GM19193 (cell line): ENCODE data around the gene PADI2.

Source experiments
- POLR2A ChIP-seq: IDR thresholded peaks from 4 replicates; pipeline ENCODE4 v1.6.1; 2011; ENCODE audit not compliant: insufficient read depth, insufficient read length; ENCODE audit errors: extremely low read depth

Gene PADI2

GRCh38 chr1:17149771-17150170 is 30.5 kb upstream of the PADI2 start:
- TF ChIP-seq POLR2A = no peak

- TF ChIP-seq POLR2A = no peak
Observed at GRCh38 chr1:17148950-17149608, 29.8 kb upstream of the PADI2 start.

GRCh38 chr1:17145648-17146047 is 26.4 kb upstream of the PADI2 start:
- TF ChIP-seq POLR2A = no peak

- TF ChIP-seq POLR2A = no peak
Observed at GRCh38 chr1:17143760-17144159, 24.5 kb upstream of the PADI2 start.

- TF ChIP-seq POLR2A = peak; percentile 36
Observed at GRCh38 chr1:17141441-17142197, 22.4 kb upstream of the PADI2 start.

- no peak for TF ChIP-seq POLR2A
Observed at GRCh38 chr1:17140279-17140678, 21.0 kb upstream of the PADI2 start.

- no peak for TF ChIP-seq POLR2A
Observed at GRCh38 chr1:17139637-17140036, 20.4 kb upstream of the PADI2 start.

GRCh38 chr1:17137441-17137840 is 18.2 kb upstream of the PADI2 start:
- no peak for TF ChIP-seq POLR2A

GRCh38 chr1:17136936-17137335 is 17.7 kb upstream of the PADI2 start:
- TF ChIP-seq POLR2A = no peak

GRCh38 chr1:17136145-17136544 is 16.9 kb upstream of the PADI2 start:
- no peak for TF ChIP-seq POLR2A

GRCh38 chr1:17135530-17135929 is 16.3 kb upstream of the PADI2 start:
- no peak for TF ChIP-seq POLR2A

GRCh38 chr1:17134724-17135123 is 15.5 kb upstream of the PADI2 start:
- no peak for TF ChIP-seq POLR2A

- TF ChIP-seq POLR2A = no peak
Observed at GRCh38 chr1:17134034-17134433, 14.8 kb upstream of the PADI2 start.

GRCh38 chr1:17130138-17130635 is 10.9 kb upstream of the PADI2 start:
- no peak for TF ChIP-seq POLR2A

- no peak for TF ChIP-seq POLR2A
Observed at GRCh38 chr1:17128361-17128760, 9.1 kb upstream of the PADI2 start.

GRCh38 chr1:17125756-17126237 is 6.5 kb upstream of the PADI2 start:
- TF ChIP-seq POLR2A = no peak
